NT2/D1 (cell line): ENCODE data around the gene TMEM52.

Experiments
- SUZ12 ChIP-seq: IDR thresholded peaks from 2 replicates; pipeline ENCODE4 v1.6.1; 2011; ENCODE audit not compliant: insufficient read length, insufficient read depth; ENCODE audit errors: extremely low read depth
- ZNF274 ChIP-seq: IDR thresholded peaks from 2 replicates; pipeline ENCODE4 v1.6.1; 2011; ENCODE audit warnings: mild to moderate bottlenecking, low read depth, low read length

GRCh38 chr1:1941211-1941841, 22.2 kb upstream of the TMEM52 start:
- TF ChIP-seq SUZ12 (no peak), ZNF274 (no peak)
